HTR-8/SVneo (cell line): ENCODE data around the gene ST3GAL6.
A peak's percentile ranks its signal among the peaks of the same experiment; 100 is the strongest.

Experiments
- DNase-seq: peaks from one replicate; pipeline ENCODE4 v3.0.0; 2011; ENCODE audit warnings: low spot score, mixed read lengths; ENCODE audit not compliant: insufficient read length
- FAIRE-seq: peaks from 2 replicates; lab custom pipeline; 2011; peaks lifted over from hg19 to GRCh38; lab: Jason Lieb, UNC

ST3GAL6 gene

GRCh38 chr3:98797905-98798304 is 34.8 kb downstream of the ST3GAL6 start:
- FAIRE-seq (no peak), DNase-seq (no peak)

- DNase-seq = no peak
- FAIRE-seq = no peak
Observed at GRCh38 chr3:98798820-98799219, 35.7 kb downstream of the ST3GAL6 start.

DNA sequence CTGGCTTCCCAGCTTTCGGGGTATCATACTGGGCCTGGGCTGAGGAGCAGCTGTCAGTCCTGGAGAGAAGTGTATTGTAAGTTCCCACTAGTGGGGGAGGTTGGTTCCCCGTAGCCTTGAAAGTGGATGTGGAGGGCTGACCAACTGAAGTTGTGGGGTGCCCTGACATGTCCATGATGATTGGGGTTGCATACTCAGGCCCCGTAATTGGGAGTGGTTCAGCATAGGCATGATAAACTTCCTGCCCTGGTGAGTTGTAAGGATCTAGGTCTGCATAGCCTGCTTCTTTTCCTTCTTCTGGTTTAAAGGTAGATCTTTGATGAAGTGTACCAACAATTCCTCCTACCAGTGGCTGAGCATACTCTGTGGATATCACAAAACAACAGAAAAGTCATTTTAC is 36.3 kb downstream of the ST3GAL6 start:
- no peak for DNase-seq
- no peak for FAIRE-seq

DNA sequence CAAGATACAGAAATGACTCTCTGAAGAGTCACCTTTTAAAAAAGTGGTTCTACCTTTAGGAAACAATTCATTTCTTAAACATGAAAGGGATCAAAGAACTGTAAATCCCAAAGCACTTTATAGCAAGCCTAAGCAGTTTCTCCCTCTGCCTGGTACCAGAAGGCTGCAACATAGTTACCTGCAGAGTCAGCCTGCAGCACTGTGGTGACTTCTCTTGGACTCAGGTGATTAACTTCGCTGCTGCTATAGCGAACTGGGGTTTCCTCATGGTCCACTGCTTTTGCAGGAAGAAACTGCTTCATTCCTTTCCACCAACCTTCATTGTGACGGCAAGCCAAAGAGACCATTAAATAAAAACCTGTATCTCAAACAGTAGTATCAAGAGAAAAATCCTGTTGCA is 37.3 kb downstream of the ST3GAL6 start:
- FAIRE-seq (no peak), DNase-seq (no peak)

DNA sequence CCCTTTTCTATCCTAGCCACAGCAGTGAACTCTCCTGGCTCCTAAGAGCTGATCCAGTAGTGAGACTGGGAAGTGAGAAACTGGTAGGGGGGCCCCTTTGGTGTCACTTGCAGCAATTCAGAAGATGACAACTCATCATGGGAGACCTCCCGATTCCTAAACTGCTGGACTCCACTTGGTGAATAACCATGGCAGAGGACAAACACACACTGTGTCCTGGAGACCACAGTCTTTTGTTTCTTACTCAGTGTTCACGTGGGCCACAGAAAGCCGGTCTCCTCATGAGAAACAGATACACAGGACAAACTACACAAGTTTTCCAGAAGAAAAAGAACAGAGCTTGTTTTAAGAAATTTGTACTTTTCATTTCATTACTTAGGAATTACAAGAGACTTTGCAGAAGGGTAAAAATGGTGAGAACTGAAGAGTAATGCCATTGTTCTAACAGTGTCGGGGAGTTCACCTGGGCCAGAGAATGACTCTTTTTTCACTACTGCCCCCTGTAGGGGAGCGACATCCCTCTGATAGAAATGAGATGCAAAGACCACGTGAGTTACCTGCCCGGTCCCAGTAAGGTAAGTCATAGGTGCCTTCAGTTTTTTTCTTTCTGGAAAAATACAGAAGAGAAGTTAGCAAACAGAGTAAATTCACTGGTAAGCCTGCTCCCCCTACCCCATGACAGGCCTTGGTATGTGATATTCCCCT is 38.1 kb downstream of the ST3GAL6 start:
- FAIRE-seq (no peak), DNase-seq (no peak)

DNA sequence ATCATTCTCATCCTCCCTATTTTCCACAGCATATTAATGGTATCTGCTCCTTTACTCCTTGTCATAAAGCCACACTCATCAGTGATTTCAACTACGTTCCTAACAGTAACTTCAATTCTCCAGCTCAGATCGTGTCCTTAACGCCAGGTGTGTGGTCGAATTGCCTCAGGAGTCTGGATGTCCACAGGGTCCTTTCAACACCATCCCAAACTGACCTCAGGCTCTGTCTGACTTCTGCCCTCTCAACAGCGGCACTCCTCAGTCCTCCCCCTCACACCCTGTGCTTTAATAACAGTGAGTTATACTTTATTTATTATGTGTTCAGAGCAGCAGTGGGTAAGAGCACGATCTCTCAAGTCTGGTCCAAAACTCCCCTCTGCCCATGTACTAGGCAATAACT is 42.4 kb downstream of the ST3GAL6 start:
- FAIRE-seq (no peak), DNase-seq (no peak)

DNA sequence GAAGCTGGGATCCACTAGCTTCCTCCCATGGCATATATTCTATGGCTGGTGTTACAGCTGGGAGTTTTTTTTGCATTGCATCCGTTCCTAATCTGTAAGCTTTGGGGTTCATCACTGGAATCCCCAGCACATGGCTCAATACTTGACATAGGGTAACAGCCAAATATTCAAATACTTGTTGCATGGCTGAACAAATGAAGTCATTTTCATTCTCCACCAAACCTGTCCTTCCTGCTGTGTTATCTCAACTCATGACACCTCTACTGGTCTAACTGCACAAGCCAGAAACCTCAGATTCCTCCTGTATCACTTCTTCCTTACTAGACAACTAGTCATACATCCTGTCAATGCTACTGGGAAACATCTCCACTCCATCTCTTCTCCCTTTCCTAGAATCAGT is 43.4 kb downstream of the ST3GAL6 start:
- FAIRE-seq (no peak), DNase-seq (no peak)

DNA sequence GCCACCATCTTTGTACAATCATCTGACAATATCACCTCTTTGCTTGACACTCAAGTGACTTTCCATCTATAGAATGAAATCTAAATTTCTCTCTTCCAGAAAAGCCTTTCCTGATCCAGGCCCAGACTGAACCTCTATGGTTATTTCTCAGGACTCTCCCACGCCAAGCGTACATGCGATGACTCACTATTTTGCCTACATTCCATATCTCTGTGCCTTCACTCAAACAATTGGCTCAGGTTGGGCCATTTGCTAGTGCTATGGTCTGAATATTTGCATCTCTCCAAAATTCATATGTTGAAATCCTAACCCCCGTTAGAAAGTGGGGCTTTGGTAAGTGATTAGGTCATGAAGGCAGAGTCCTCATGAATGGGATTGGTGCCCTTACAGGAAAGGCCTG is 43.9 kb downstream of the ST3GAL6 start:
- DNase-seq = no peak
- no peak for FAIRE-seq

DNA sequence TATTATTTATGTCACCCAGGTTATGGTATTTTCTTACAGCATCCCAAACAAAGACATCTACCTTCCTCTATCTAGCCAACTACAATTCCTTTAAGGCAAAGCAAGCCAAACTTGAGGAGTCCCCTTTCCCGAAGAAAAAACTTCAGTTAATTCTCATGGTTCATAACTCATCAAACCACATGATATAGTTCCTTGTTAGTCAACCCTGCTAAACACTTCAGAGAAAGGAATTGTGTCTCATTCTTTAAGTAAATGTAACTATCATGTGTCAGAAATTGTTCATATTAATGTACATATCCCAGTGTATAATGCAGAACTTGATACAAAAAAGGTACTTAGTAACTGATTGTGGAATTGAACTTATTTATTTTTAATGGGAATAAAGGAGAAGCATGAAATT is 44.4 kb downstream of the ST3GAL6 start:
- DNase-seq (no peak), FAIRE-seq (no peak)

DNA sequence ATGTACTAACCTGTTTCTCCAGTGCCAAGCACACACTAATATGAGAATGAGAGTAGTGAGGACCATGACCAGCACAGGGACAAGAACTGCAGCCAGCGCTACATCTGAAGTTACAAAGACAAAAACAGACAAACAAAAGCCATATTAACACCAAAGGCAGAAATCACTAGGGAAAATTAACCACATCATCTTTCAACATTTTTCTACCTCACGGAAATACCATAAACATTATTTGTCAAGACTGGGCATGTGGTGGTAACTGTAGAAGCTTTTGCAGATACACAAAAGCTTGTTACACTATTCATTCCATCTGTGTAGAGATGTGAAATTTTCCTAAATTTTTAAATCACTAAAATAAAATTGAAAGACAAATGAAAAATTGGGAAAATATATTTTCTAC is 44.9 kb downstream of the ST3GAL6 start:
- FAIRE-seq (no peak), DNase-seq (no peak)

GRCh38 chr3:98809557-98809956 is 46.4 kb downstream of the ST3GAL6 start:
- no peak for FAIRE-seq
- DNase-seq = no peak

- FAIRE-seq (no peak), DNase-seq (no peak)
Observed at GRCh38 chr3:98811048-98811447, 47.9 kb downstream of the ST3GAL6 start.

DNA sequence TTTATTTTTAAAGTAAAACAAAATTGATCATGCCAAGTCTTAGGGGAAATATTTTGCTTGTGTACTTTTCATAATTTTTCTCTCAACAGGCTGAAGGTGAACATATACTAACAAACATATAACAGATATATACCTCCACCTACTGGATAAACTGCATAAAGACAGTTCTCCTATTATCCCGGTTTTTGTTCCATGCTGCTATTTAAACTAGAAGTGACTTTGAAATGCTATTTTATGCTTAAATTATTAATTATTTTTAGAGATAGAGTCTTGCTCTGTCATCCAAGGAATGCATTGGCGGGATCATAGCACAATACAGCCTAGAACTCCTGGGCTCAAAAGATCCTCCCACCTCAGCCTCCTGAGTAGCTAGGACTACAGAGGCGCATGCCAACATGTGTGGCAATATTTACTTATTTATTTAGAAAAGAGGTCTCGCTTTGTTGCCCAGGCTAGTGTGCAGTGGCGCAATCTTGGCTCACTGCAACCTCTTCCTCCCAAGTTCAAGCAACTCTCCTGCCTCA is 49.8 kb downstream of the ST3GAL6 start:
- DNase-seq (peak; percentile 22), FAIRE-seq (no peak)

- no peak for DNase-seq
- no peak for FAIRE-seq
Observed at GRCh38 chr3:98814817-98815420, 51.8 kb downstream of the ST3GAL6 start.

DNA sequence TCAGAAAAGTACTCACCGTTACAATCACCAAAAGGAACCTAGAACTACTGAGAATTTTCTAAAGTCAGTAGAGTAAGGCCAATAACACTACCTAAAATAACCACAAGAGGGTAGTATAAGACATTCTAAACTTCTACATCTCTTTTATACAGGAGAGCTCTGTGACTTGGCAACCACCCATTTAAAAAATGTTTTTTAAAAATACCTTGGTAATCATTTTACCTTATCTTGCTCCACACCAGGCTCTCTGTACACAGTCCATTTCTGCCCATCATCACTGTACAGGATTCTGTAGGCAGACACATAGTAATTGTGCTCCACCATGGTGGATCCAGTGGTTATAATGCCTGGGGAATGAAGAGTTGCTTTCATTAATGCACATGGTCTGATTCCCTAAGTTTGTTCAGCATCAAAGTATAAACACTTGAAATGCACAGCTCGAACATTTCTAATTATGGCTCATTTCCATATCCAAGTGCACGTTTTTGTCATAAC is 54.5 kb downstream of the ST3GAL6 start:
- FAIRE-seq (no peak), DNase-seq (peak; percentile 53)

DNA sequence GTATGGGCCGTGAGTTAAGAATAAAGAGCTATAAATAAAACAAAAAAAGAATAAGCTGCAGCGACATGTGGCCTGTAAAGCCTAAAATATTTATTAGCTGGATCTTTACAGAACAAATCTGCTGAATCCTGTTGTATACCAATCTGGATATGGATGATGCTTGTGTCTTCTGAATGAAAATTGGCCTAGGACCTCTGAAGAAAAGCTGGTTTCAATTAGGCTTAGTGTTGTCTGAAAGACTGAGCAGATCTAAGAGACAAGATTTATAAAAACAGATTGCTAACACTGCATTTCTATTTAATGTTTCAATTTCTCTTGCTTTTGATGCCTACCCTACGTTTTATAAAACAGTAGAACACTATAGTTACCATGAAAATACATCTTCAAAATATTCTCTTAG is 57.9 kb downstream of the ST3GAL6 start:
- FAIRE-seq (no peak), DNase-seq (no peak)

DNA sequence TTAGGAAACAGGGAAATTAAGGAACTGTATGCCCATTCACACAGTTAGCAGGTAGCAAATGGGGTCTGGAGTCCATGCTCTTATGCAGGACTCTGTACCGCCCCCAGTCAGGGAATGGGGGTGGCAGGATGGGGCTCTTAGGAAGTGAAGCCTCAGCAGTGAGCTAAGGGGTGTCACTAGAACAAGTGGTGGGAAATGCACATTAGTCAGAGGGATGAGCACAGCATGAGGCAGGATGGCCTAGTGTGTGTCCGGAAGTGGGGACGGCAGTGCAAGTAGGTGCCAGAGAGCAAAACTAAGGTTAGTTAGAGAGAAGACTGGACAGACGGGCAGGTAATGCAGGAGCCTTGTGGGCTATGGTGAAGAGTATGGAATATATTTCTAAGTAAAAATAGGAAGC is 60.7 kb downstream of the ST3GAL6 start:
- peak; percentile 4 for FAIRE-seq
- no peak for DNase-seq

DNA sequence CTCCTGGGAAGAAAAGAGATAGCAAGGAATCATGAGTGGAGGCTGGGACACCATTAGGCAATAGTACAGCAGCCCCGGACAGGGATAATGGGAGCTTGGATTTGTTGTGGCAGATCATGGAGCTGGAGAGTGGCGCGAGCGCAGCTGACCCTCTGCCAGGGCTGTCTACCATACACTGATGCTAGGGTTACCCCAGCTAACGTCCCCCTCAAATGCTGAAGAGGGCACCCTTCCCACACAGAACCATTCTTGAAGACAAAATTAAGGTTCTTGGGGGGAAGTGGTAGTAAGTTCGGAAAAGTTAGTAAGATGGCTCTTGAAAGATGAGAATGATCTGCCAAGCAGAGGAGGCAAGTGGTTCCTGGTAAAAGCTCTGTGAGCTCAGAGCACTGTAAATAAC is 61.1 kb downstream of the ST3GAL6 start:
- DNase-seq (no peak), FAIRE-seq (no peak)

DNA sequence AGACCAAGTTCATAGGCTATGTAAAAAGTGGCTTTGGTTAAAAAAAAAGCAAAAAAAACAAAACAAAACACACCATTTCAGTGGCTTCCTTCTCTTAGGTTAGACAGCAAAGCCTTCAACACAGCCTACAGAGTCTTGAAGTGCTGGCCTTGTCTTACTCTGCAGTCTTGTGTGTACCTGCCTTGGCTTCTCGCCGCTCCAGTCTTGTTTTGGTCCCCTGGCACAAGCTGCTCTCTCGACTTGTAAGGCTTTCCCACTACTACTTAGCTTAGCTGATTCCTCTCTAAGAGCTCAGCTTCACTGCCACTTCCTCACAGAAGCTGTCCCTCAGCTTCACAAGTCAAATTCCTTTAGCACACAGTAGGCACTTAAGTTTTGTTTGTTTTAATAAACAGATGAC is 63.0 kb downstream of the ST3GAL6 start:
- FAIRE-seq = no peak
- DNase-seq = no peak

- DNase-seq = no peak
Observed at GRCh38 chr3:98827221-98827920, 64.2 kb downstream of the ST3GAL6 start.

GRCh38 chr3:98829246-98829832 is 66.2 kb downstream of the ST3GAL6 start:
- no peak for DNase-seq

More at GRCh38 chr3:98827221-98827920, 64.2 kb downstream of the ST3GAL6 start:
- FAIRE-seq = no peak

More at GRCh38 chr3:98829246-98829832, 66.2 kb downstream of the ST3GAL6 start:
- FAIRE-seq = no peak
